ENCODE results near the gene NT5C1A.

GRCh38 chr1:39659538-39659937, 12.4 kb downstream of the NT5C1A start:
- TF ChIP-seq POLR2A (IDR thresholded peaks at IDR 0.05): no peak
- TF ChIP-seq CTCF (IDR thresholded peaks at IDR 0.05): no peak

All from lower leg skin (tissue), 3 donors.